ENCODE data around the gene SIGLEC8. TPM values are rescaled to one million over a fixed set of nuclear protein-coding genes. Genes with fewer than 3 reads are reported as not detected.
"Not testable (repeated sequence)": the region's sequence is repeated elsewhere in the genome, so short reads cannot be mapped to it uniquely, and the experiment has no call there.

Gene SIGLEC8
- total RNA-seq, 1 donor from 2014 or later, result not detected

DNA sequence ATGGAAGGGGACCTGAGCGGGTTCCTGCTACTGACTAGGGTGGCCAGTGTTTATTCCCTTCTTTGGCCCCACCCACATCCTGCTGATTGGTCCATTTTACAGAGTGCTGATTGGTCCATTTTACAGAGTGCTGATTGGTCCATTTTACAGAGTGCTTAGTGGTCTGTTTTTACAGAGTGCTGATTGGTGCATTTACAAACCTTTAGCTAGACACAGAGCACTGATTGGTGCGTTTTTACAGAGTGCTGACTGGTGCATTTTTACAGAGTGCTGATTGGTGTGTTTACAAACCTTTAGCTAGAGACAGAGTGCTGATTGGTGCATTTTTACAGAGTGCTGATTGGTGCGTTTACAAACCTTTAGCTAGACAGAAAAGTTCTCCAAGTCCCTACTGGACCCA, 10.7 kb downstream of the SIGLEC8 start:
- DNase-seq (ENCODE audit: low read depth), result not testable (repeated sequence)

- DNase-seq (ENCODE audit: low read depth), result no peak
These were observed 16.6 kb downstream of the SIGLEC8 start for GRCh38 chr19:51441410-51442390.

- no peak for DNase-seq (ENCODE audit: low read depth)
These were observed 17.3 kb downstream of the SIGLEC8 start for GRCh38 chr19:51440846-51441409.

DNA sequence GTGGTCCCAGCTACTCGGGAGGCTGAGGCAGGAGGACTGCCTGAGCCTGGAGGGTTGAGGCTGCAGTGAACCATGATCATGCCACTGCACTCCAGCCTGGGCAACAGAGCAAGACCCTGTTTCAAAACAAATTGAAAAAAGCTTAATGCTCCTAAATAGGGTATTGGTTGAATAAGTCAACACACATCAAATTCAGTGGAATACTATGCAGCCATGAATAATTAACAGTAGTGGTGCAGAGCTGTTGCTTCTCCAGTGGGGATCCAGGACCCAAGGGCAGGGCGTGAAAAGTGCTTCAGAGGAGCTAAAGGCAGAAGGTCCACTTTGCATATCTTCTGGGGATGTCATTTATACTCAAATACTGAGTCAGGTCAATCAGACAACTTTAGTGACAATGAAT, 18.2 kb downstream of the SIGLEC8 start:
- no peak for DNase-seq (ENCODE audit: low read depth)

GRCh38 chr19:51439021-51439465, 19.2 kb downstream of the SIGLEC8 start:
- no peak for DNase-seq (ENCODE audit: low read depth)

DNA sequence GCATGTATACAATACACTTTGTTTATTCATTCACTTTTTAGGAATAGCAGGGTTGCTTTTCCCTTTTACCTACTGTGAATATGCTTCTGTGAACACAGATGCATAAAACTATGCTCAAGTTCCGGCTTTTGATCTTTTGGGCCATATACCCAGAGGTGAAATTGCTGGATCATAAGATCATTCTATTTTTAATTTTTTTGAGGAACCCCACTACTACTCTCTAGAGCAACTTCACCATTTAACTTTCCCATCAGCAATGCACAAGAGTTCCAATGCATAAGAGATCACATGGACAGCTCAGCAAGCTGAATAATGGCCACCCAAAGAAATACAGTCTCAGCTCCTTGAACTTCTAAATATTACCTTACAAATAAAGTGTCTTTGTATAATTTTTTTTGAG, 23.8 kb downstream of the SIGLEC8 start:
- no peak for DNase-seq (ENCODE audit: low read depth)

DNA sequence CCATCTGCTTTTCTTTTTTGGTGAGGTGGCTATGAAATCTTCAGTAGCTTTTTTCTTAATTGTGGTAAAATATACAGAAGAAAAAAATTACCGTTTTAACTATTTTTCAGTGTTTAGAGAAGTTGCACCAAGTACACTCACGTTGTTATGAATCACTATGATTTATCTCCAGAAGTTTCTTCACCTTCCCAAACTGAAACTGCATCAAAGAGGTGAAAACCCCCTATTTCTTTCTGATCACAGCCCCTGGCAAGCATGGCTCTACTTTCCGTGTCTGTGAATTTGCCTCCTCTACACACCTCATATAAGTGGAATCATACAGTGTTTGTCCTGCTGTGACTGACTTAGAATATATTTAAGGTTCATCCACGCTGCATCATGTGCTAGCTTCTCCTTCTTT, 25.2 kb downstream of the SIGLEC8 start:
- DNase-seq (ENCODE audit: low read depth), result no peak

DNA sequence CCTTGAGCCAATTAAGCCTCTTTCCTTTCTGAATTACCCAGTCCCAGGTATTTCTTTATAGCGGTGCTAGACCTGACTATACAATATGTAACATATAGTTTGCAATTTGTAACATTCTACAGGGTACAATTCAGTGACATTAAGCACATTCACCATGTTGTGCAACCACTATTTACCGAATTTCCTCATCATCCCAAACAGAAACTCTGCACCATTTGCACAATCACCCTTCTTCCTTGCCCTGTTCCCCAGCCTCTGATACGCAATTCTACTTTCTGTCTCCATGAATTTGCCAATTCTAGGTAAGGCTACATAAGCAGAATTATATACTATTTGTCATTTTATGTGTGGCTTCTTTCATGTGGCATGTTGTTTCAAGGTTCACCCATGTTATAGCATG, 27.1 kb downstream of the SIGLEC8 start:
- no peak for DNase-seq (ENCODE audit: low read depth)

GRCh38 chr19:51430221-51430620, 28.0 kb downstream of the SIGLEC8 start:
- no peak for DNase-seq (ENCODE audit: low read depth)

DNA sequence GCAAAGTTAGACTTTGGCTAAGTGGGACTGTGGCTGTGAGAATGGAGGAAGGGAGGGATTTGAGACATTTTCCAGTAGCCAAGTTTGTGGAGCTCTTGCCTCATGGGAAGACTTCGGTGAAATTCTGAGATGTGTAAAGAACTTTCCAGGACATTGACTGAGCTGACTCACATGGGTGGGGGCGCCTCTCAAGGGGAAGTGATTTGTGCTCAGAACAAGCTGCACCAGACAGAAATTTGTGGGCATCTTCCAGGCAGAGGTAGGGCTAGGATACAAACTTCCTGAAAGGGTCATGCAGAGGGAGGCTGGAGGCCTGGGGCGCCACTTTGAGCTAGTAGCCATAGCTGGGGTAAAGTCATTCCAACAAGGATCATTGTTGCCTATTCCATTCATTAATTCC, 31.1 kb downstream of the SIGLEC8 start:
- DNase-seq (ENCODE audit: low read depth), result no peak

GRCh38 chr19:51422053-51422448, 36.2 kb downstream of the SIGLEC8 start:
- DNase-seq (ENCODE audit: low read depth), result peak; percentile 21

DNA sequence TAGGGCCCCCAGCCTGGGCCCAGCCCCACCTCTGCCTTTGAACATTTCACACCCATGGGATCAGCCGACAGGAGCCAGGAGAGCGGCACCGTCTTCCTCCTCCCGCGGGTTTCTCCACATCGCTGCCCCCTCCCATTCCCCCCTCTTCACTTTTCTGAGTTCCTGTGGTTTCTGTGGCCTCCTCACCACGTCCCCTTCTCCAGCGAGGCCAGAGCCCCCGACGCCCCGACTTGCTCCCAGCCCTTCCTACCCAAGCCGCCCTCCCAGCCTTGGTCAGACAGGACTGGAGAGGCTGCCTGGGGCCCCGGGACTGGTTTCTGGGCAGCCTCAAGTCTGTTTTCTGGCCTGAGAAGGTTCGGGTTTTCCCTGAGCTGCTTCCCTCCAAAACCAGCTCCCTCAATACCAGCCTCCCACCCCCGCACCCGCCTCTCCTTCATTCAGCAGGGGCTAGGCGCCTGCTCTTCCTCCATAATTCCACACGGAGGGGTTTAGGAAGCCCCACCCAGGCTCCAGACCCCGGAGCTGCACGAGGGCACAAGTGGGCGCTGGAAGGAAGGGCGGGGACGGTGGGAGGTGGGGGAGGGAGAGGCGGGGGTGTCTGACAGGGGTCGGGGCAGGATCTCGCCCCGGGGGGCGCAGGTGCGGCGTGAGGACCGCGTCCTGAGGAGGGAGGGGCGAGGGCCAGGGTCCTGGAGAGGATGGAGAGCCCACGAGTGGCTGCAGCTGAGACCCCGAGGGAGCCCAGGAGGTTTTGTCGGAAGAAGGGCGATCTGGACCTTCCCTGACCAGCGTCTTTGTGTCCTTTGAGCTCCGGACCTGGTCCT, 36.8 kb downstream of the SIGLEC8 start:
- no peak for DNase-seq (ENCODE audit: low read depth)

GRCh38 chr19:51420511-51420910, 37.7 kb downstream of the SIGLEC8 start:
- not testable (repeated sequence) for DNase-seq (ENCODE audit: low read depth)

DNA sequence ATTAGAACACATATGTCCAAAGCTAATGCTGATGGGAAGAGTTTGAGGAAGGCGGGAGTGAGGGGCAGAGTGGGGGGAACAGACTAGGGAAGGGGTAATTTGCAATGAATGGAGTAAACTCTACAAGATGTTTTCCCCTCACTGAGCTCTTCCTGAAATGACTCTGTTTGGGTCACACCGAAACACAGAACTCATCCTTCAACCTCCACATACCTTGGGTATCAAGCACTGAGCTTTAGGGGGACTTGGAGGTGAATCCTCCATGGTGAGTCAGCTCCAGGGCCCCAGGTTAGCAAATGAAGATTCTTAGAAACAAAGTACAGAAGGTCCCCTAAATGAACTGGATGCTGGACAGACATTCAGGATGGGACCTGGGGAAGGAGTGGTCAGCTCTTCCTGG, 39.5 kb downstream of the SIGLEC8 start:
- DNase-seq (ENCODE audit: low read depth), result no peak

GRCh38 chr19:51417810-51418157, 40.5 kb downstream of the SIGLEC8 start:
- no peak for DNase-seq (ENCODE audit: low read depth)

DNA sequence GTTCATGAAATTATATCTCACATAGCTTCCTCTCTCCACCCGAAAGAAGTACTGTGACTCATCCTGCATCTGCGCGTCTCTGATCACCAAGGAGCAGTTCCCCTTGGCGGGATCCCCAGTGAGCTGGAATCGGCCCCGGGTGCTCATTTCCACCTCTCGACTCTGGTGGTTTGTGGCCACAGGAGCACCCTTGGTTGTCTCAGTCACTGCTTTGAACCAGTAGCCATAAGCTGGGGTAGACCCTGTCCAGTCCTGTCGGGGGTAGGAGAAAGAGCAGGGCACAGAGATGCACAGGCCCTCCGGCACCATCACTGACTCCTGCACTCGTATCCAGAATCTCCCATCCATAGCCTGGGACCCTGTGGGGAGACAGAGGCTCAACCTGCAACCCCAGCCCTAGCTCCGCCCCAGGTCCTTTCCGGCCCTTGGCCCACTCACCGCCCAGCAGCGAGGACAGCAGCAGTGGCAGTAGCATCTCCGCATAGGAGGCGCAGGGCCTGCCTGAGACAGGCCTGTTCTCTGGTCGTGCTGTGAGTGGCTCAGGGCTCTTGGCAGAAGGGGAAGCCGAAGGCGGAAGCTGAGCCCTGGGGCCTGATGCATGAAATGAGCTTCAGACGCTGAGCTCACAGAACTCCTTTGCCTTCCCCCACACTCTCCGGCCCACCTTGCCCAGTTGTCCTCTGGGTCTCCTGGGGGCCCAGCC, 41.0 kb downstream of the SIGLEC8 start, which contains the start of gene SIGLEC10:
Gene SIGLEC10, minus strand, starts transcription at position 536 of the 703 bp plus-strand sequence. Its CDS starts 61 bp downstream, at position 475.
- no peak for DNase-seq (ENCODE audit: low read depth)

GRCh38 chr19:51416422-51416821, 41.8 kb downstream of the SIGLEC8 start:
- not testable (repeated sequence) for DNase-seq (ENCODE audit: low read depth)

GRCh38 chr19:51415187-51415586, 43.1 kb downstream of the SIGLEC8 start:
- DNase-seq (ENCODE audit: low read depth), result no peak

- no peak for DNase-seq (ENCODE audit: low read depth)
These were observed 47.1 kb downstream of the SIGLEC8 start for GRCh38 chr19:51410950-51411748.

DNA sequence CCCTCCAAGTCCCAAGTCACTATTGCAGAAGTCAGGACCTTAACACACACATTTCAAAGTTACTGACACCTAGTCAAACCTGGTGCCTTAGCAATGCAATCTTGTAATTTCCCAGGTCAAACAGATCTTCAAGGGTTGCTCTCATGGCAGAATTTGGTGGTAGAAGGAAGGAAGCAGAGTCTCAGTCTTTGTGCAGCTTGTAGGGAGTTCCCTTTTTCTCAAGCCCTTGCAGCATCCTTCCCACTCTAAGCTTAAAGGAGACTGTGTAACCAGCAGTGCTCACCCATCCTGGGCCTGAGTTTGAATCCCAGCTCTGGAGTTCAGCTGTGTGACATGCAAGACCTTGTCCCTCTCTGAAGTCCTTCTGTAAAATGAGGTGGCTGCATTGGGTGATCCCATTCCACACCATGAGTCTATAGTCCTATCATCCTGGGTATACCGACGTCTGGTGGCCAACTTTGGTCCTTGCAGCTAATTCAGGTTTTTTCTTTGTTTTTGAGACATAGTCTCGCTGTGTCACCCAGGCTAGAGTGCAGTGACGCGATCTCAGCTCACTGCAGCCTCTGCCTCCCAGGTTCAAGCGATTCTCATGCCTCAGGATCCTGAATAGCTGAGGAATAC, 50.6 kb downstream of the SIGLEC8 start:
- peak; percentile 11 for DNase-seq (ENCODE audit: low read depth)

Measured in renal cortical epithelial cell (primary cell).